HG02759 (cell line): ENCODE data around the gene GDF15.

Experiments
- ATAC-seq: cut with Tn5 transposase; IDR thresholded peaks from one replicate; pipeline ENCODE4 v1.9.1; 2021; ENCODE audit warnings: mild to moderate bottlenecking, moderate library complexity; ENCODE audit not compliant: unreplicated experiment

The GDF15 gene

GRCh38 chr19:18417250-18418028 is 31.5 kb downstream of the GDF15 start:
- ATAC-seq: no peak

- no peak for ATAC-seq
These were observed 32.1 kb downstream of the GDF15 start for GRCh38 chr19:18418029-18418482.

GRCh38 chr19:18418483-18419194 is 32.7 kb downstream of the GDF15 start:
- ATAC-seq: peak; percentile 1

- peak; percentile 55 for ATAC-seq
These were observed 33.3 kb downstream of the GDF15 start, which contains the start of gene SSBP4 for GRCh38 chr19:18419195-18419698. Gene SSBP4, plus strand, starts transcription at chr19:18419398. Its CDS starts 251 bp downstream, at chr19:18419649.

GRCh38 chr19:18419699-18420460 is 33.9 kb downstream of the GDF15 start:
- peak; percentile 13 for ATAC-seq

GRCh38 chr19:18420930-18421329 is 35.0 kb downstream of the GDF15 start:
- ATAC-seq: no peak

- no peak for ATAC-seq
These were observed 35.5 kb downstream of the GDF15 start for GRCh38 chr19:18421371-18421959.

- no peak for ATAC-seq
These were observed 36.7 kb downstream of the GDF15 start for GRCh38 chr19:18422530-18423191.

GRCh38 chr19:18423258-18424020 is 37.5 kb downstream of the GDF15 start:
- ATAC-seq: no peak

GRCh38 chr19:18424122-18424889 is 38.3 kb downstream of the GDF15 start:
- ATAC-seq: no peak

GRCh38 chr19:18424890-18425514 is 39.0 kb downstream of the GDF15 start:
- no peak for ATAC-seq

- ATAC-seq: no peak
These were observed 39.8 kb downstream of the GDF15 start for GRCh38 chr19:18425515-18426415.

GRCh38 chr19:18426416-18426767 is 40.4 kb downstream of the GDF15 start:
- no peak for ATAC-seq

- no peak for ATAC-seq
These were observed 41.3 kb downstream of the GDF15 start for GRCh38 chr19:18427080-18427742.

- no peak for ATAC-seq
These were observed 41.8 kb downstream of the GDF15 start for GRCh38 chr19:18427743-18428113.

- no peak for ATAC-seq
These were observed 42.3 kb downstream of the GDF15 start for GRCh38 chr19:18428173-18428786.
